HepG2 (cell line): ENCODE measurements around the gene CD79A.
"Not testable (repeated sequence)": the region's sequence is repeated elsewhere in the genome, so short reads cannot be mapped to it uniquely, and the experiment has no call there.

Experiments
- ATM ChIP-seq: fragments of 450-650 bp; IDR thresholded peaks from 2 replicates; pipeline ENCODE4 v1.7.1; 2017; ENCODE audit warnings: mild to moderate bottlenecking, borderline replicate concordance
- BRF2 ChIP-seq: sonication (generic); formaldehyde crosslinking; IDR thresholded peaks from 2 replicates; pipeline ENCODE4 v1.8.1; 2022; ENCODE audit warnings: mild to moderate bottlenecking, missing genetic modification reagents
- MXI1 ChIP-seq: IDR thresholded peaks from 3 replicates; pipeline ENCODE4 v1.6.1; 2012; ENCODE audit warnings: low read depth, low read length, inconsistent platforms, borderline replicate concordance
- RAD21 ChIP-seq: fragments of 450-650 bp; formaldehyde crosslinking; IDR thresholded peaks from 2 replicates; pipeline ENCODE4 v1.5.0; 2020; ENCODE audit warnings: mild to moderate bottlenecking
- SPEN ChIP-seq: sonication (generic); formaldehyde crosslinking; IDR thresholded peaks from 2 replicates; pipeline ENCODE4 v1.5.1; 2020; ENCODE audit warnings: low read depth, mild to moderate bottlenecking, missing genetic modification reagents
- TARDBP ChIP-seq: sonication (generic); formaldehyde crosslinking; IDR thresholded peaks from 2 replicates; pipeline ENCODE4 v1.8.0; 2022; ENCODE audit warnings: mild to moderate bottlenecking, missing genetic modification reagents
- ZNF333 ChIP-seq: sonication (generic); formaldehyde crosslinking; IDR thresholded peaks from 2 replicates; pipeline ENCODE4 v1.4.0; 2020; ENCODE audit warnings: mild to moderate bottlenecking, missing genetic modification reagents, borderline replicate concordance
- TF ChIP-seq, protein P1 (sequence below): sonication (generic); formaldehyde crosslinking; IDR thresholded peaks from 2 replicates; pipeline ENCODE4 v1.4.0; 2020; ENCODE audit warnings: missing genetic modification reagents, borderline replicate concordance
- TF ChIP-seq, protein P2 (sequence below): sonication (generic); formaldehyde crosslinking; IDR thresholded peaks from 2 replicates; pipeline ENCODE4 v1.5.0; 2020; ENCODE audit warnings: mild to moderate bottlenecking, missing genetic modification reagents, moderate library complexity
- TF ChIP-seq, protein P3 (sequence below), 2 experiments: sonication (generic) in 1 of 2; formaldehyde crosslinking in 1 of 2; IDR thresholded peaks; 2 replicates each; pipeline versions ENCODE4 v1.5.1 to v1.6.1; 2011 to 2020; ENCODE audit warnings: borderline replicate concordance in 1 of 2, low read depth in 1 of 2, low read length in 1 of 2, mild to moderate bottlenecking in 1 of 2, missing genetic modification reagents in 1 of 2, moderate library complexity in 1 of 2

GRCh38 chr19:41914424-41914834 lies 37.4 kb downstream of the CD79A start:
- TF ChIP-seq, protein P1, sequence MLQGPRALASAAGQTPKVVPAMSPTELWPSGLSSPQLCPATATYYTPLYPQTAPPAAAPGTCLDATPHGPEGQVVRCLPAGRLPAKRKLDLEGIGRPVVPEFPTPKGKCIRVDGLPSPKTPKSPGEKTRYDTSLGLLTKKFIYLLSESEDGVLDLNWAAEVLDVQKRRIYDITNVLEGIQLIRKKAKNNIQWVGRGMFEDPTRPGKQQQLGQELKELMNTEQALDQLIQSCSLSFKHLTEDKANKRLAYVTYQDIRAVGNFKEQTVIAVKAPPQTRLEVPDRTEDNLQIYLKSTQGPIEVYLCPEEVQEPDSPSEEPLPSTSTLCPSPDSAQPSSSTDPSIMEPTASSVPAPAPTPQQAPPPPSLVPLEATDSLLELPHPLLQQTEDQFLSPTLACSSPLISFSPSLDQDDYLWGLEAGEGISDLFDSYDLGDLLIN (CRISPR knock-in tag), result not testable (repeated sequence)
- TF ChIP-seq TARDBP (CRISPR knock-in tag); MXI1; RAD21; SPEN (CRISPR knock-in tag); BRF2; ATM; ZNF333 (CRISPR knock-in tag): not testable (repeated sequence)
- TF ChIP-seq, protein P2, sequence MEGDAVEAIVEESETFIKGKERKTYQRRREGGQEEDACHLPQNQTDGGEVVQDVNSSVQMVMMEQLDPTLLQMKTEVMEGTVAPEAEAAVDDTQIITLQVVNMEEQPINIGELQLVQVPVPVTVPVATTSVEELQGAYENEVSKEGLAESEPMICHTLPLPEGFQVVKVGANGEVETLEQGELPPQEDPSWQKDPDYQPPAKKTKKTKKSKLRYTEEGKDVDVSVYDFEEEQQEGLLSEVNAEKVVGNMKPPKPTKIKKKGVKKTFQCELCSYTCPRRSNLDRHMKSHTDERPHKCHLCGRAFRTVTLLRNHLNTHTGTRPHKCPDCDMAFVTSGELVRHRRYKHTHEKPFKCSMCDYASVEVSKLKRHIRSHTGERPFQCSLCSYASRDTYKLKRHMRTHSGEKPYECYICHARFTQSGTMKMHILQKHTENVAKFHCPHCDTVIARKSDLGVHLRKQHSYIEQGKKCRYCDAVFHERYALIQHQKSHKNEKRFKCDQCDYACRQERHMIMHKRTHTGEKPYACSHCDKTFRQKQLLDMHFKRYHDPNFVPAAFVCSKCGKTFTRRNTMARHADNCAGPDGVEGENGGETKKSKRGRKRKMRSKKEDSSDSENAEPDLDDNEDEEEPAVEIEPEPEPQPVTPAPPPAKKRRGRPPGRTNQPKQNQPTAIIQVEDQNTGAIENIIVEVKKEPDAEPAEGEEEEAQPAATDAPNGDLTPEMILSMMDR (CRISPR knock-in tag), result not testable (repeated sequence)
- TF ChIP-seq, protein P3, sequence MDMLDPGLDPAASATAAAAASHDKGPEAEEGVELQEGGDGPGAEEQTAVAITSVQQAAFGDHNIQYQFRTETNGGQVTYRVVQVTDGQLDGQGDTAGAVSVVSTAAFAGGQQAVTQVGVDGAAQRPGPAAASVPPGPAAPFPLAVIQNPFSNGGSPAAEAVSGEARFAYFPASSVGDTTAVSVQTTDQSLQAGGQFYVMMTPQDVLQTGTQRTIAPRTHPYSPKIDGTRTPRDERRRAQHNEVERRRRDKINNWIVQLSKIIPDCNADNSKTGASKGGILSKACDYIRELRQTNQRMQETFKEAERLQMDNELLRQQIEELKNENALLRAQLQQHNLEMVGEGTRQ (IDR thresholded peaks at IDR 0.05; ENCODE audit: low read depth, low read length), result not testable (repeated sequence)
- TF ChIP-seq, protein P3 (CRISPR knock-in tag; IDR thresholded peaks at IDR 0.05; ENCODE audit: borderline replicate concordance), result not testable (repeated sequence)
